SH-SY5Y (cell line): ENCODE data around the gene PTPRR.

Source experiments
- GATA2 ChIP-seq: IDR thresholded peaks from 2 replicates; pipeline ENCODE4 v1.6.1; 2011; ENCODE audit warnings: mild to moderate bottlenecking, low read depth, low read length
- GATA3 ChIP-seq: IDR thresholded peaks from 2 replicates; pipeline ENCODE4 v1.6.1; 2011; ENCODE audit warnings: low read depth, mild to moderate bottlenecking, low read length, moderate library complexity

- TF ChIP-seq GATA2 (no peak), GATA3 (no peak)
These were observed 256.7 kb downstream of the PTPRR start for GRCh38 chr12:70663838-70664237.
